Lung (tissue), 12 donors: Measurements from ENCODE around the gene C12orf57. TPM values are rescaled to one million over a fixed set of nuclear protein-coding genes. Genes with fewer than 3 reads are reported as not detected.
A peak's percentile ranks its signal among the peaks of the same experiment; 100 is the strongest.

Source experiments
- ATAC-seq: fragments of 200-7000 bp; cut with Tn5 transposase; one replicate; pipeline ENCODE4 v1.9.1; 2020; ENCODE audit warnings: moderate number of reproducible peaks; ENCODE audit not compliant: insufficient read depth, low FRiP score
- DNase-seq, 3 donors: peaks; one replicate each; pipeline ENCODE4 v3.0.0-alpha.2; 2013 to 2017
- H3K27ac ChIP-seq, 2 donors: one replicate each; pipeline ENCODE4 v1.5.1; 2013; ENCODE audit warnings: mild to moderate bottlenecking in 2 of 2, moderate library complexity in 2 of 2, control low read depth in 1 of 2, inconsistent platforms in 1 of 2, low read depth in 1 of 2, low read length in 1 of 2
- H3K27me3 ChIP-seq, 3 donors: one replicate each; pipeline ENCODE4 v1.5.1; 2013; ENCODE audit warnings: low read length in 2 of 3; ENCODE audit not compliant: control insufficient read depth in 3 of 3, insufficient read depth in 3 of 3
- H3K36me3 ChIP-seq, 4 donors: one replicate each; pipeline ENCODE4 v1.5.1; 2013; ENCODE audit warnings: low read length in 4 of 4, mild to moderate bottlenecking in 1 of 4, moderate library complexity in 1 of 4; ENCODE audit not compliant: control insufficient read depth in 4 of 4, insufficient read depth in 4 of 4
- H3K4me1 ChIP-seq, 5 donors: one replicate each; pipeline ENCODE4 v1.5.1; 2013; ENCODE audit warnings: low read length in 5 of 5, mild to moderate bottlenecking in 2 of 5, moderate library complexity in 1 of 5; ENCODE audit not compliant: control insufficient read depth in 5 of 5, insufficient read depth in 5 of 5
- H3K4me3 ChIP-seq: one replicate; pipeline ENCODE4 v1.5.1; 2013; ENCODE audit warnings: mild to moderate bottlenecking, control low read depth, moderate library complexity
- H3K9ac ChIP-seq, 2 donors: one replicate each; pipeline ENCODE4 v1.5.1; 2013; ENCODE audit warnings: low read length in 2 of 2, control low read depth in 1 of 2; ENCODE audit not compliant: insufficient read depth in 1 of 2
- H3K9me3 ChIP-seq, 4 donors: one replicate each; pipeline ENCODE4 v1.5.1; 2013; ENCODE audit warnings: low read length in 3 of 4, mild to moderate bottlenecking in 1 of 4, moderate library complexity in 1 of 4; ENCODE audit not compliant: control insufficient read depth in 4 of 4, insufficient read depth in 3 of 4
- WGBS, 2 donors: extraction: QIAGEN DNeasy Blood & Tissue Kit; methylation state at CpG; one replicate each; pipeline ENCODE4 v1.1.7; 2013; 5-methylcytosine and 5-hydroxymethylcytosine counted together
- polyA plus RNA-seq, 2 donors: library from polyadenylated mRNA; stranded (reverse); fragments of 200-250 nt; gene quantifications; one replicate each; pipeline ENCODE4 v1.2.1, GENCODE V29; 2013
- total RNA-seq, 2 donors: library from RNA; depleted of rRNA in 1 of 2; stranded (reverse); fragments of >200 nt in 1 of 2; gene quantifications; one replicate each; pipeline ENCODE4 v1.2.1, GENCODE V29; 2014 to 2021
- TF ChIP-seq, protein P1 (sequence below): IDR thresholded peaks from 2 replicates; pipeline ENCODE4 v1.5.1; 2012; ENCODE audit warnings: mild to moderate bottlenecking; ENCODE audit errors: control extremely low read depth, extremely low read depth
- donor health status: control.
- donor health status: control.
- donor health status: Bipolar disorder and iron deficiency.
- donor health status: healthy.
- donor health status: DM: yes; HTN: yes; CAD: no.

Gene C12orf57
- total and polyA plus RNA-seq, 4 donors: 92.9 to 437 (median 283) TPM

DNA sequence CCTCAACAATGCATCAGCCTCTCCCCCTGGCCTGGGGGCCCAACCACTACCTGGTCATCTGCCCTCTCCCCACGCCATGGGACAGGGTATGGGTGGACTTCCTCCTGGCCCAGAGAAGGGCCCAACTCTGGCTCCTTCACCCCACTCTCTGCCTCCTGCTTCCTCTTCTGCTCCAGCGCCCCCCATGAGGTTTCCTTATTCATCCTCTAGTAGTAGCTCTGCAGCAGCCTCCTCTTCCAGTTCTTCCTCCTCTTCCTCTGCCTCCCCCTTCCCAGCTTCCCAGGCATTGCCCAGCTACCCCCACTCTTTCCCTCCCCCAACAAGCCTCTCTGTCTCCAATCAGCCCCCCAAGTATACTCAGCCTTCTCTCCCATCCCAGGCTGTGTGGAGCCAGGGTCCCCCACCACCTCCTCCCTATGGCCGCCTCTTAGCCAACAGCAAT lies 7.6 kb upstream of the C12orf57 start:
- ATAC-seq (no peak), DNase-seq (no peak)
- no peak overlapping the region for H3K9ac ChIP-seq
- no peak overlapping the region for H3K4me3 ChIP-seq
- H3K4me1 ChIP-seq: peaks cover 3 to 29% (median 11%) of the 10 kb centered on the region in 5 donors
- TF ChIP-seq, protein P1, sequence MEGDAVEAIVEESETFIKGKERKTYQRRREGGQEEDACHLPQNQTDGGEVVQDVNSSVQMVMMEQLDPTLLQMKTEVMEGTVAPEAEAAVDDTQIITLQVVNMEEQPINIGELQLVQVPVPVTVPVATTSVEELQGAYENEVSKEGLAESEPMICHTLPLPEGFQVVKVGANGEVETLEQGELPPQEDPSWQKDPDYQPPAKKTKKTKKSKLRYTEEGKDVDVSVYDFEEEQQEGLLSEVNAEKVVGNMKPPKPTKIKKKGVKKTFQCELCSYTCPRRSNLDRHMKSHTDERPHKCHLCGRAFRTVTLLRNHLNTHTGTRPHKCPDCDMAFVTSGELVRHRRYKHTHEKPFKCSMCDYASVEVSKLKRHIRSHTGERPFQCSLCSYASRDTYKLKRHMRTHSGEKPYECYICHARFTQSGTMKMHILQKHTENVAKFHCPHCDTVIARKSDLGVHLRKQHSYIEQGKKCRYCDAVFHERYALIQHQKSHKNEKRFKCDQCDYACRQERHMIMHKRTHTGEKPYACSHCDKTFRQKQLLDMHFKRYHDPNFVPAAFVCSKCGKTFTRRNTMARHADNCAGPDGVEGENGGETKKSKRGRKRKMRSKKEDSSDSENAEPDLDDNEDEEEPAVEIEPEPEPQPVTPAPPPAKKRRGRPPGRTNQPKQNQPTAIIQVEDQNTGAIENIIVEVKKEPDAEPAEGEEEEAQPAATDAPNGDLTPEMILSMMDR: no peak
- 53 to 81% methylated on average over 3 of the region's 3 CpGs for WGBS, 2 donors
- peaks cover 0 to 44% (median 34%) of the 10 kb centered on the region in 4 donors for H3K36me3 ChIP-seq
- peak overlapping the region in 1 of 2 donors; percentile 26 for H3K27ac ChIP-seq
- H3K9me3 ChIP-seq: no peaks in the 10 kb centered on the region
- H3K27me3 ChIP-seq: no peaks in the 10 kb centered on the region

DNA sequence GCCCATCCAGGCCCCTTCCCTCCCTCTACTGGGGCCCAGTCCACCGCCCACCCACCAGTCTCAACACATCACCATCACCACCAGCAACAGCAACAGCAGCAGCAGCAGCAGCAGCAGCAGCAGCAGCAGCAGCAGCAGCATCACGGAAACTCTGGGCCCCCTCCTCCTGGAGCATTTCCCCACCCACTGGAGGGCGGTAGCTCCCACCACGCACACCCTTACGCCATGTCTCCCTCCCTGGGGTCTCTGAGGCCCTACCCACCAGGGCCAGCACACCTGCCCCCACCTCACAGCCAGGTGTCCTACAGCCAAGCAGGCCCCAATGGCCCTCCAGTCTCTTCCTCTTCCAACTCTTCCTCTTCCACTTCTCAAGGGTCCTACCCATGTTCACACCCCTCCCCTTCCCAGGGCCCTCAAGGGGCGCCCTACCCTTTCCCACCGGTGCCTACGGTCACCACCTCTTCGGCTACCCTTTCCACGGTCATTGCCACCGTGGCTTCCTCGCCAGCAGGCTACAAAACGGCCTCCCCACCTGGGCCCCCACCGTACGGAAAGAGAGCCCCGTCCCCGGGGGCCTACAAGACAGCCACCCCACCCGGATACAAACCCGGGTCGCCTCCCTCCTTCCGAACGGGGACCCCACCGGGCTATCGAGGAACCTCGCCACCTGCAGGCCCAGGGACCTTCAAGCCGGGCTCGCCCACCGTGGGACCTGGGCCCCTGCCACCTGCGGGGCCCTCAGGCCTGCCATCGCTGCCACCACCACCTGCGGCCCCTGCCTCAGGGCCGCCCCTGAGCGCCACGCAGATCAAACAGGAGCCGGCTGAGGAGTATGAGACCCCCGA lies 7.0 kb upstream of the C12orf57 start:
- WGBS, 2 donors: 13 to 31% methylated on average over 27 to 36 of the region's 36 CpGs
- Histone ChIP-seq H3K27ac (peak overlapping the region; percentile 83 to 85), H3K4me3 (no peak overlapping the region), H3K27me3 (no peaks in the 10 kb centered on the region), H3K9me3 (no peaks in the 10 kb centered on the region), H3K36me3 (peaks cover 0 to 49% (median 40%) of the 10 kb centered on the region in 4 donors), H3K9ac (no peak overlapping the region), H3K4me1 (peaks cover 3 to 29% (median 11%) of the 10 kb centered on the region in 5 donors)
- TF ChIP-seq, protein P1: no peak
- ATAC-seq (no peak), DNase-seq (peak in 2 of 3 donors; percentile 50 to 62)

DNA sequence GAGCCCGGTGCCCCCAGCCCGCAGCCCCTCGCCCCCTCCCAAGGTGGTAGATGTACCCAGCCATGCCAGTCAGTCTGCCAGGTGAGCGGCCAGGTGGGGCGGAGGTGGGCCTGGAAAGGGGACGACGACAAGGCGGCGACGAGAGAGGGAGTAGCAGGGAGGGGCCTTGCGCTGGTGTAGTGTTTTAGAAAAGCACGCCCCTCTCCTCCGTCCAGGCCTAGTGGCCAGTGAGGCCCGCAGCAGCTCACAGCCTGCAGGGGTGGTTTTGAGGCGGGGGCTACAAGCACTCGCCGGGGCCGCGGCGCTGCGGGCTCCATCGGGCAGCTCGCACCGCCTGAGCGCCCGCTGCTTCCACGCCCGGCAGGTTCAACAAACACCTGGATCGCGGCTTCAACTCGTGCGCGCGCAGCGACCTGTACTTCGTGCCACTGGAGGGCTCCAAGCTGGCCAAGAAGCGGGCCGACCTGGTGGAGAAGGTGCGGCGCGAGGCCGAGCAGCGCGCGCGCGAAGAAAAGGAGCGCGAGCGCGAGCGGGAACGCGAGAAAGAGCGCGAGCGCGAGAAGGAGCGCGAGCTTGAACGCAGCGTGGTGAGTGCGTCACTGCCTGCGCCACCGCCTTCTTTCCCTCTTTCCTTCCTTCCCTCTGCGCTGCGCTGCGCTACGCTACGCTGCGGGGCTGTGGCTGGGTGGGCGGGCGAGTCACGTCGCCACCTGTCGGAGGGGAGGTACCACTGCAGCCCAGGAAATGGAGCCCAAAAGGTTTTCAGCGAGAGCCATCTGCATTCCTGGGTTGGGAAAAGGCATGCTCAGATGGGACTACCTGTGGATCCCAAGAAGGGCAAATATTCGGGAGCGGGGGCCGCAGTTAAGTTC lies 6.1 kb upstream of the C12orf57 start:
- peak overlapping the region; percentile 83 to 85 for H3K27ac ChIP-seq
- H3K9ac ChIP-seq: peak overlapping the region; percentile 60 to 70
- ATAC-seq (peak; percentile 93), DNase-seq (peak; percentile 96 to 98 (median 97))
- H3K9me3 ChIP-seq: no peaks in the 10 kb centered on the region
- peaks cover 0 to 49% (median 40%) of the 10 kb centered on the region in 4 donors for H3K36me3 ChIP-seq
- H3K4me3 ChIP-seq: peak overlapping the region; percentile 50
- 1% methylated on average over 67 to 80 of the region's 80 CpGs for WGBS, 2 donors
- peaks cover 3 to 29% (median 11%) of the 10 kb centered on the region in 5 donors for H3K4me1 ChIP-seq
- H3K27me3 ChIP-seq: no peaks in the 10 kb centered on the region
- TF ChIP-seq, protein P1: peak; percentile 90
